Measurements from ENCODE around the gene DYNC1I2.
"Not testable (repeated sequence)": the region's sequence is repeated elsewhere in the genome, so short reads cannot be mapped to it uniquely, and the experiment has no call there.

Gene DYNC1I2

DNA sequence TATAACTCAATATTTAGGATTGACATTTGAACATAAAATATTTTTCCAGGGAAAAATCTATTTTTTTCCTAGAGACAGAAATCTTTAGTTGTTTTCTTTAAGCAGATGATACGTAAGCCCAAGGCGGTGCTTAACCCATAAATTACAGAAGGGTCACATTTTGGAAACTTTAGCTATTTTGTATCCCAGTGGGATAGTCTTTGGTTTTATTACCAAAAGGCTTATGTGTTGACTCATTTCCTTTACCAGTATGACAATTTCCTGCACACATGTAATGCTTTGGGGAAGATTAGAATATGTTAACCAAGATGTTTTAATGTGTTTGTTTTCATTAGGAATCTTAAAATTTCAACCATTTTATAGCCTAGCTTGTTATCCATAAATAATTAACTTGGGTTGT, 24.8 kb downstream of the DYNC1I2 start:
- DNase-seq (ENCODE audit: low read depth in 1 of 2, low spot score in 1 of 2), result no peak

DNA sequence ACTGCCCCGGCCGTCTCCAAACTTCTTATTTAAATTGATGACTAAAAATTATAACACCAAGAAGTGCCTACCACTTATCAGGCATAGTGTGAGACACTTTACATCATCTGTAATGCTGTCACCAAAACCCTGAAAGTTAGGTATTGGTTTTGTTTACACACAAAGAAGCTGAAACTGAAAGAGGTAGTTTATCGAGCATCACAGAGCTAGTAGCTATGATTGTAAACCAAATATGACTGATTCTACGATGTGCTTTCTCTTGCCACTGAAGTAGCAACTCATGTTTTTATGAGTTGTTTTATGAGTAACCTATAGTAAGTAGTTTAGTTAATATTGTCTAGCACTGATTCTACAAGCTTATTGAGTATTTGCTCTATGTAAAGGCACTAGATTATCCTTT, 31.5 kb downstream of the DYNC1I2 start:
- DNase-seq (ENCODE audit: low read depth in 1 of 2, low spot score in 1 of 2), result no peak

DNA sequence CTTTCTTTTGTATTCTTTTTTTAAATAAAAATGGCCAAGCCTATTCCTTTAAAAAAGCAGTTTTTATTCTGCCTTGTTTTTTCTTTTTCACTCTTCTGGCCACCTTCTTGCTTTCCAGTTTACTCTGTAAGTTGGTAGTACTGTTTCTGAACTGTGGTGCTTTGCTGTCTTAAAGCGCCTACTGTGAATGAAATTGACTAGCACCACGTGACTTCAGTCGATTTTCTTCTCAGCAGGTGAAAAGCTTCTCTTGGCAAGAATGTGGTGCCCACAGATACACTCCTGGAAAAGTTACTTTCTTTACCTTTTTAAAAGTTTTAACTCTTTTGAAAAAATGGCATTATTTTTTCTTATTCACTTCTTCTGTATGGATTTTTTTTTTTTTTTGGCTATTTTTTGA, 32.4 kb downstream of the DYNC1I2 start:
- DNase-seq (ENCODE audit: low read depth in 1 of 2, low spot score in 1 of 2), result no peak

DNA sequence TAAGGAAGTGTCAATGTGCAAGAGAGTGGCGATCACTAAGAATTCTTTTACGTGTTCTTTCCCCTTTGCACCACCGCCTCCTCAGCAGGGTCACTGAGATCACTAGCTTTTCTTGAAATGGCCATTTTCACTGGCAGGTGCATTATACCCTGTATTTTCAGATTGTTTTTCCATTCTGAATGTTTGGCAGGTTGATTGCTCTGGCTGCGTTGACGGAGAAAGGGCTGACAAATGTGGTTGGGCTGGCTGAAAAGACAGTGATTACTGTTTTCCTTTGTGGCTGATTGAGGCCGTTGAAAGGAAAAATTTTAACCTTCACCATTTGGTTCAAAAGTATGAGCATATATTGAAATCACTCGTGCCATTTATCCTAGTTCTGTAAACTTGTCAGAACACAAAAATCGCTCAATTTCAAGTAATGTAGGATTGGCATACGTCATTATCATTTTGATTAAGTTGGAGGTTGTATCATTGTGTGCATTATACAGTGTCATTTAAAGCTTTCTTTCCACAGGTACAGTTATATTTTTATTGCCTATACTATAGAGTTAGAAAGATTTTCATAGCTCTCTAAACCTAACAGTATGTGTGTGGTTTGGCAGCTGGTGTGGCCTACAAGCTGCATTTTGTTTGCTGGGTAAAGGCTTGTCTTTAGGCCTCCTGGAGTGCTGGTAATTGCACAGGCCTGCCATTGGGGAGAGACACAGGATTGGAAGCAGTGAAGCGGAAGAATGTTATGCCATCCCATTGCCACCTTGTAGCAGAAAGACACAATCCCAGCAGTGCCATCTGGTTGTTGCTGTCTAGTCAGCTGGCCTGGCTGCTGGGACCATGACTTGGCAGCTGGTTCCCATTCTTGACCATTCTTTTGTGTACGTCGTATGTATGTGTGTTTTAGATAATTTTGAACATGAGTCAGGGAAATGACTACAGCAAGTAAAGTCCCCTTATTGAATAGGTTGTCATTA, 36.7 kb downstream of the DYNC1I2 start:
- DNase-seq (ENCODE audit: low read depth in 1 of 2, low spot score in 1 of 2), result no peak

DNA sequence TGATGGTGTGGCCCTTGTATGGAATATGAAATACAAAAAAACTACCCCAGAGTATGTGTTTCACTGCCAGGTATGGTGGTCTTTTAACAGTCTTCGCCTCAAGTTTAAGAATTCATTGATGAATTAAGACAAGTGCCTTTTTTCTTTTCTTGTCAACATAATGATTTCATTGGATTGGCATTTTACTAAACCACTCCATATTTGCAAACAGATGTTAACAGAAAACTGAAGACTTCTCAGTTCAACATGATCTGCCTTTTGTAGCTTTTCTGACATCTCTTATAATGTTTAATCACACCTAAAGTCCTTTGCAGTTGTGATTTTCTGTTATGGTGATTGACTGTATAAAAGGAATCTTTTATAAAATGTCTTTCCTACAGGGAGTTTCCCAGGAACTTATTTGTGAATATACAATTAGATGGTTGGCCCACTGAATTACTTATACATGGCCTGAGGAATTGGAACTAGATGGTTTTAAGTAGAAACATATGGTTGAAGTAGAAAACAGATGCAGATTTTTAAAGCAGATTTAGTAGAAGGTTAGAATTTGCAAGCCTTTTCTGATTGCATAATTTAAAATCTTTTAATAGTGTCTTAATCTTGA, 39.7 kb downstream of the DYNC1I2 start:
- no peak for DNase-seq (ENCODE audit: low read depth in 1 of 2, low spot score in 1 of 2)

DNA sequence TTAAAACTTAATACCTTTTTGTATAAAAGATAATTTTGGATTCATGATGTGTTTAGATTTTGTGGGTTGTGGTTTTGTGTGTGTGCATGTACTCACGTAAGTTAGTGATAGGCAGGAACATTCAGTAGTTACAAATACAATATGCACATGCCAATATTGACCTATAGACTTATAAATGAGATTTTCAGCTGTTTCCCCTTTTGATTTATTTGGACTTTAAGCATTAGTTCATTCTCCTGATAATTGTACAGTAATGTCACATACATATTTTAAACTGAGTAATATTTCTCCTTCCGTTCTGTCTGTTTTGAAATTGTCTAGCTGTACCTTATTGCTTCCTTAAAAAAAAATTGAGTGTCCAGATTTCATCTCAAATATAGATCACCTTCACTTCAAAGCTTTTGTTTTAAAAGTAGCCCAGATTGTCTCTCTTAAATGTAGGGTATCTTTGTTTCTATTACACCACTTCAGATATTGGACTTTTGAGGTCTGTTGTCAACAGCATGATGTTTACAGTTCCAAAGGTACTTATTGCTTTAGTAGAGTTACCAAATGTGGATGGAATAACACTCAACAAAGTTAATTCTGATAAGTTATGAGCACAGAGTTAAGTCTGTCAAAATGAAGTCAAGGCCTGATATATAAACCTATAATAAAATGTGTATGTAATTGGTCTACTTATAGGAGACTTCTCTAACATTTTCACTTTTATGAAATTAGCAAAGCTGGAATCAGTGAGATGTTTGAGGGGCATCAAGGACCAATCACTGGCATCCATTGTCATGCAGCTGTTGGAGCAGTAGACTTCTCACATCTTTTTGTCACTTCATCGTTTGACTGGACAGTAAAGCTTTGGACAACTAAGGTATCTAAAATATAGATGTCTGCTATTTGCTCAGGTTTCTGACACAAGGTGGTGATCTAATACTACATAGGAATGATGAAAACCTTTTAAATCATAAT, 42.0 kb downstream of the DYNC1I2 start:
- no peak for DNase-seq (ENCODE audit: low read depth in 1 of 2, low spot score in 1 of 2)

DNA sequence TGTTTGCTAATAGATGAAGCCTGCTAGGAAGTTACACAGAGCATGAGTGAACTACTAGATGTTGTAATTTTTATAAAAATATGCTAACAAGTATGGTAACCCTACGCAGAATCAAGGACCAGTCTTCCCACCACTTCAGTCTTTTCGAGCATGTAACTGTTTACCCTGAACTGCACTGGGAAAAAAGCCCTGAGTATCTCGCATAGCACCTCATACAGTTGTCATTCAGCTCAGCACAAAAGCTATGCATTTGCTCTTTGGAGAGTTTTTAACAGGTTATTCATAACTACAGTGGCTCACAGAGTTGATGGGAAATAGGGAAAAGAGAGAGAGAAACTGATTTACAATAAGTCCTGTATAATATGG, 42.7 kb downstream of the DYNC1I2 start:
- no peak for DNase-seq (ENCODE audit: low read depth in 1 of 2, low spot score in 1 of 2)

DNA sequence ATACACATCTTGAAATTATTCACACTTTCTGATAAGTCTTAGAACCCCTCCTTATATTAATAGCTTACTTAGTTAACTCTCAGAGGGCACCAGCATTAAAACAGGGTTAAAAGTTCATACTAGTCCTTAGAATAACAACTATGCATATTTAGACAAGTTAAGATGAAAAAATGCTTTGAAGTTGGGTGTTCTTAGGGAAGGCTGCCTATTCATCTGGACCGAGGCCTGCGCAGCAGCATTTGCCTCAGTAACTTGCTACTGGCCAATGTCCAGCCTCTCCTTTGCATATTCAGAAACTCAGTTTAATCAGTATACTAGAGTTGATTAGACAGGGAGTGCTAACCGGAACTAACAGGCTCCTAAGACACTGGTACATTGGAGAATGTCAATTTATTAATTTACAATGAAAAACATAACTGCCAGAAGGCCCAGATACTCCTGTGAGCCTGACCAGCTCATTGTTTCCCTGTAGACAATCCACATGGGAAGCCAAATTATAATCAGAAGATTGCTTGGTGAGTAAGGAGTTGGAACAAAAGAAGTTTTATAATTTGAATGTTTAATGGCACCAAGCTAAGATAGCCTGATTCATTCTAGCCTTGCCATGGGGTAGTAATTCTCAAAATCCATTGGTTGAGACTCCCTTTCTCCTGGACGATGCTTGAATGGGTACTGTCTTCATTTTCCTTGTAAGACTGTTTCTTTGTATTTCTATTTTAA, 48.9 kb downstream of the DYNC1I2 start:
- DNase-seq (ENCODE audit: low read depth in 1 of 2, low spot score in 1 of 2), result no peak

DNA sequence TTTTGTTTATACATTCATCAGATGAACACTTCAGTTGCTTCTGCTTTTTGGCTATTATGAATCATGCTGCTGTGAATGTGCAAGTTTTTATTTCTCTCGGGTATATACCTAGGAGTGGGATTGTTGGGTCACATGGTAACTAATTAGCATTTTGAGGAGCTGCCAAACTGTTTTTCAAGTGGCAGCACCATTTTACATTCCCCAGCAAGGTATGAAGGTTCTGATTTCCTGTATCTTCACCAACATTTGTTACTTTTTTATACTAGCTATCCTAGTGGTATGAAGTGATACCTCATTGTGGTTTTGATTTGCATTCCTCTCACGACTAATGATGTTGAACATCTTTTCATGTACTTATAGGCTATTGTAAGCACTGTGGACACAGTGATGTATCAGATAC, 53.9 kb downstream of the DYNC1I2 start:
- no peak for DNase-seq (ENCODE audit: low read depth in 1 of 2, low spot score in 1 of 2)

DNA sequence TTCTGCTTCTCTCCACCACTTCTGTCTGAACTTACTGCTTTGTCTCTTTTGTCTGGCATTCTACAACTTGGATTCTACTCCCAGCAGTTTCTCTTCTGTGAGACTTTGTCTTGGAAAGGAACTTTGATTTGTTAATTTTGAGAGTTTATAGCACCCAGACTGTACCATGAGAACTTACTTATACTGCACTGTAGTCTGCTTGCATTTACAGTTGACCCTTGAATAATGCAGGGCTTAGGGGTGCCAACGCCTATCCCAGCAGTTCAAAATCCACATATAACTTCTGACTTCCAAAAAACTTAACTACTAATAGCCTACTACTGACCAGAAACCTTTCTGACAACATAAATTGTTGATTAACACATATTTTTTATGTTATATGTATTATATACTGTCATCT, 55.5 kb downstream of the DYNC1I2 start:
- no peak for DNase-seq (ENCODE audit: low read depth in 1 of 2, low spot score in 1 of 2)

DNA sequence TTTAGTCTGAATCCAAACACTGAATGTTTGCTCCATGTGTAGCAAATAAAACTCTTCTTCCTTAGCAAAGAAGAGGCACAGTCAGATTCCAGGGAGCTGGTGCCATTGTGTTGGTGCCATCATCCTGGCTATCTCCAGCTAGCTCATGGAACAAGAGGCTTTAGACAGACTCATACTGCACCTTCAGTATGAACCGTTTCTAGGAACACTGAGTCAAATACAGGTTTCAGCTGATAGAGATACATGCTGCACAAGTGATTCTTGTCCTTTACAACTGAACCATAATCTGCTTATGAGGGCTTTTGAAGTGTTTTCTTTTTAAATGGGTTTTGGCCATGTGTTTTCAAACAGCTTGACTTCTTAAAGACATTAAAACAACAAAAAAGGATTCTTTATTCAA, 57.9 kb downstream of the DYNC1I2 start:
- DNase-seq (ENCODE audit: low read depth in 1 of 2, low spot score in 1 of 2), result no peak

DNA sequence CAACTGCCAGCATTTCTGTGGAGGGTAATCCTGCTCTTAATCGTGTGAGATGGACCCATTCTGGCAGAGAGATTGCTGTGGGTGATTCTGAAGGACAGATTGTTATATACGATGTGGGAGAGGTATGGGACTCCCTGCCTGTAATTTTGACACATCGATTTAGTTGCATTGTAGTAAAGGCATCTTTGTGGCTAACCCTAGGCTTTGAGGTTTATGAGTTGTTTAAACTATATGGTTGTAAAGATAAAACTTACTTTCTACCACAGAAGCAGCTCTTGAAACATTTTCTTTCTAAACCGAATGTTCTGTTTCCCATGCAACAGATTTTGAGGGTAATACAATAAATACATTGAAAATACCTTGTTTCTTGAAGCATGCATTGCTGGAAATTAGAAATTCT, 58.5 kb downstream of the DYNC1I2 start:
- no peak for DNase-seq (ENCODE audit: low read depth in 1 of 2, low spot score in 1 of 2)

DNA sequence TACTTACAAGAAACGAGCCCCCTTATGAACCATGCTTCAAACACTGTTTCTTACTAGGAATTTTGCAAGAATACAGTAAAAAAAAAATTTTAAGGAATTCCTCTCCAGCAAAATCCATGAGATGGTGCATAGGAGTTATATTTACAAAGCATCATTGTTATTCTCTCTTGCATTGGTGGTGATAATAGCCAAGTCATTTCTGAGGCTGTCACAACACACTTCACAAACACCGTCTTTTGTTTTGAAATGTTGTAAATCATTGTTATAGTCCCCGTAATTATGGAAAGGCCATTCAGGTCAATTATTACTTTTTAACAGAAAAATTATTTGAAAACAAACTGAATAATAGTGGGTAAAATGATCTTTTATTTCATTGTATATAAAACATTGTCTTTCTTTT, 60.1 kb downstream of the DYNC1I2 start:
- DNase-seq (ENCODE audit: low read depth in 1 of 2, low spot score in 1 of 2), result no peak

DNA sequence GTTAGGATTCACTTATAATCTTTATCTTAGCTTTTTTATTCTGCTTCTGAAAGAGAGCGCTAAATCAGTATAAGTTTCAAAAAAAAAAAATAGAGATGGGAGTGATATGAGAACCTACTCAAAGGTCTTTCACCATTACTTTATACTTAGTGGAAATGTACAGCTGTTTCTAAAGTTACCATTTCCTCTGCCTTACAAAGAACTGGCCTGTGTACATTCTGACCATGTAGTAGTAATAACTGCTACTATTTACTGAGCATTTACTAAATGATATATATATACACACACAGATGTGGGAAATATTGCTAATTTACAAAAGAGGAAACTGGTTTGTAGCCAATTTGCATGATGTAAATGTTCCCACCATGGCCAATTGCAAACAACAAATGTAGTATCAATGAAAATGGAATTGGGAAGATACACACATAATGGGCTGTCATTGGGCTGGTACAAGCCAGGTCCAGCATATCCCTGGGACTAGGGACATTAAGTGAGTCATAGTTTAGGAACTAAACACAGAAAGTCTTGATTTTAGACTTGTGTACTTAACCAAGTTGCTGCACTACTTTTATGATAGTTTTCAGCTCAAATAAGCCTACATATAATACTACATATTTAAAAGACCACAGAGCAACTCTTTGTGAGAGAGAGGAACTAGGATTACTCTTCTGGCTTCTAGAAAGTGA, 67.1 kb downstream of the DYNC1I2 start:
- DNase-seq (ENCODE audit: low read depth in 1 of 2, low spot score in 1 of 2), result no peak

DNA sequence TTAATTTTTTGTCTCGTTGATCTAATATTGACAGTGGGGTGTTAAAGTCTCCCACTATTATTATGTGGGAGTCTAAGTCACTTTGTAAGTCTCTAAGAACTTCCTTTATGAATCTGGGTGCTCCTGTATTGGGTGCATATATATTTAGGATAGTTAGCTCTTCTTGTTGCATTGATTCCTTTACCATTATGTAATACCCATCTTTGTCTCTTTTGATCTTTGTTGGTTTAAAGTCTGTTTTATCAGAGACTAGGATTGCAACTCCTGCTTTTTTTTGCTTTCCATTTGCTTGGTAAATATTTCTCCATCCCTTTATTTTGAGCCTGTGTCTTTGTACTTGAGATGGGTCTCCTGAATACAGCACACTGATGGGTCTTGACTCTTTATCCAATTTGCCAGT, 71.5 kb downstream of the DYNC1I2 start:
- DNase-seq (ENCODE audit: low read depth in 1 of 2, low spot score in 1 of 2), result not testable (repeated sequence)

DNA sequence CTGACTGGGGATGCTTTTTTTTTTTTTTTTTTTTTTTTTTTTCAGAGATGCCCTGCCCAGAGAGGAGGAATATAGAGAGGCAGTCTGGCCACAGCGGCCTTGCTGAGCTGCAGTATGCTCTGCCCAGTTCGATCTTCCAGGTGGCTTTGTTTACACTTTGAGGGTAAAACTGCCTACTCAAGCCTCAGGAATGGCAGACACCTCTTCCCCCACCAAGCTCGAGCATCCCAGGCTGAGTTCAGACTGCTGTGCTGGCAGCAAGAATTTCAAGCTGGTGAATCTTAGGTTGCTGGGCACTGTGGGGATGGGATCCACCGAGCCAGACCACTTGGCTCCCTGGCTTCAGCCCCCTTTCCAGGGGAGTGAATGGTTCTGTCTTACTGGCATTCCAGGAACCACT, 73.9 kb downstream of the DYNC1I2 start:
- not testable (repeated sequence) for DNase-seq (ENCODE audit: low read depth in 1 of 2, low spot score in 1 of 2)

DNA sequence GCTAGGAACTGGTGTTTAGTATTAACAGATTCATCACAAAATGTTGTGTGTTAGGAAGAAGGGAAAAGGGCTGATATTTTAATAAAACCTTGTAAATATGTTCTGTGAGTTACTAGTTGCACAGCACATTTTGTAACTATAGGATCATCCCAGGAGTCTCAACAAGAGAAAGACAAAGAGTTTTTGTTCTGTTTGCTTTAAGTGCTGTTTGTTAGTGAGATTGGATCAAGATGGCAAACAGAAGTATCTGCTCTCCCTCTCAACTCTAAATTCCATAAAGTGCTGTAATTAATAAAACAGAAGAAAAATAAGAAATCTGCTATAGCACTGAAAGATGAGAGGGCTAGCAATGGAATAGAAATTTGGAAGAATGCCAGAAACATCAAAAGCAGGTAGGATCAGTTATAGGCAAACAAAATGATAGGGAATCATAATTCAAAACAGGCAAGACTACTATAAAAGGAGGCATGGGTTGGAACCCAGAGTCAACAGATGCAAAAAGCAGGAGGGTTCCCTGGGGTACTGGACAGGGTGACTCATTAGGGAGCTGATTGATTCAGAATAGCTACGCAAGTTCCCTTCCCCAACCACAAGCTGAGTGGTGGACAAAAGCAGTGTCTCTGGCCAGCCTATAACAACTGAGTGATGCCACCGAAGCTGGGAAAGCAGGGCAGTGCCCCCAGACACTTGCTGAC, 75.8 kb downstream of the DYNC1I2 start:
- DNase-seq (ENCODE audit: low read depth in 1 of 2, low spot score in 1 of 2), result no peak

DNA sequence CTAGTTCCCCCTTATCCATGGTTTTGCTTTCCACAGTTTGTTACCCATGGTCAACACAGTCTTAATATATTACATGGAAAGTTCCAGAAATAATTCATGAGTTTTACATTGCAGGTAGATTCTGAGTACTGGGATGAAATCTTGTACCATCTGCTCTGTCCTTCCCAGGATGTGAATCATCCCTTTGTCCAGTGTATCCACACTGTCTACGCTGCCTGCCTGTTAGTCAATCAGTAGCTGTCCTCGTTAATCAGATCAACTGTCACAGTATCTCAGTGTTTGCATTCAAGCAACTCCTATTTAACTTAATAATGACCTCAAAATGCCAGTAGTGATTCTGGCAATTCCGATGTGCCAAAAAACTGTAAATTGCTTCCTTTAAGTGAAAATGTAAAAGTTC, 76.3 kb downstream of the DYNC1I2 start:
- no peak for DNase-seq (ENCODE audit: low read depth in 1 of 2, low spot score in 1 of 2)

DNA sequence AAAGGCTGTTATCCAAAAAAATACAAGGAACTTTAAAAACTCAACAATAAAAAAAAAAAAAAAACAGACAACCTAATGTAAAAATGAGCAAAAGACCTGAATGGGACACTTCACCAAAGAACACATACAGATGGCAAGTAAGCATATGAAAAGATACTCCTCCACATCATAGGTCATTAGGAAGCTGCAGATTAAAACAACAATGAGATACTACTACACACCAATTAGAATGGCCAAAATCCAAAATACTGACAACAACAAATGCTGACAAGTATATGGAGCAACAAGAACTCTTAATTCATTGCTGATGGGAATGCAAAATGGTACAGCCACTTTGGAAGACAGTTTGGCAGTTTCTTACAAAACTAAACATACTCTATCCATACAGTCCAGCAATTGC, 84.2 kb downstream of the DYNC1I2 start:
- DNase-seq (ENCODE audit: low read depth in 1 of 2, low spot score in 1 of 2), result no peak

DNA sequence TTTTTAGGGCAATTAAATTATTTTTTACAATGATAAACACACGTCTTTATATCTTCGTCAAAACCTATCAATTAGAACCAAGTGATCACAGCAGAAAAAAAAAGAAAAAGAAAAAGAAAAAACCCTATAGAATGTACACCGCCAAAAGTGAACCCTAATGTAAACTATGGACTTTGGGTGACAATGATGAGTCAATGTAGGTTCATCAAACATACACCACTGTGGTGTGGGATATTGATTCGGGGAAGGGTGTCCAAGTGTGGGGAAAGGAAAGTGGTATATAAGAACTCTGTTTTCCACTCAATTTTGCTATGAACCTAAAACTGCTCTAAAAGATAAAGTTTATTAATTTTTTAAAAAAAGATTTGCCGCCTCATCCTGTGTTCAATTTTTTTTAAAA, 85.1 kb downstream of the DYNC1I2 start:
- DNase-seq (ENCODE audit: low read depth in 1 of 2, low spot score in 1 of 2), result no peak

All from activated CD4-positive, alpha-beta T cell treated with anti-CD3 and anti-CD28 coated beads, Interleukin-2, amount 50 U/mL, for 24 hours (primary cell).